ENCODE data around the gene USP47.

Gene USP47, protein sequence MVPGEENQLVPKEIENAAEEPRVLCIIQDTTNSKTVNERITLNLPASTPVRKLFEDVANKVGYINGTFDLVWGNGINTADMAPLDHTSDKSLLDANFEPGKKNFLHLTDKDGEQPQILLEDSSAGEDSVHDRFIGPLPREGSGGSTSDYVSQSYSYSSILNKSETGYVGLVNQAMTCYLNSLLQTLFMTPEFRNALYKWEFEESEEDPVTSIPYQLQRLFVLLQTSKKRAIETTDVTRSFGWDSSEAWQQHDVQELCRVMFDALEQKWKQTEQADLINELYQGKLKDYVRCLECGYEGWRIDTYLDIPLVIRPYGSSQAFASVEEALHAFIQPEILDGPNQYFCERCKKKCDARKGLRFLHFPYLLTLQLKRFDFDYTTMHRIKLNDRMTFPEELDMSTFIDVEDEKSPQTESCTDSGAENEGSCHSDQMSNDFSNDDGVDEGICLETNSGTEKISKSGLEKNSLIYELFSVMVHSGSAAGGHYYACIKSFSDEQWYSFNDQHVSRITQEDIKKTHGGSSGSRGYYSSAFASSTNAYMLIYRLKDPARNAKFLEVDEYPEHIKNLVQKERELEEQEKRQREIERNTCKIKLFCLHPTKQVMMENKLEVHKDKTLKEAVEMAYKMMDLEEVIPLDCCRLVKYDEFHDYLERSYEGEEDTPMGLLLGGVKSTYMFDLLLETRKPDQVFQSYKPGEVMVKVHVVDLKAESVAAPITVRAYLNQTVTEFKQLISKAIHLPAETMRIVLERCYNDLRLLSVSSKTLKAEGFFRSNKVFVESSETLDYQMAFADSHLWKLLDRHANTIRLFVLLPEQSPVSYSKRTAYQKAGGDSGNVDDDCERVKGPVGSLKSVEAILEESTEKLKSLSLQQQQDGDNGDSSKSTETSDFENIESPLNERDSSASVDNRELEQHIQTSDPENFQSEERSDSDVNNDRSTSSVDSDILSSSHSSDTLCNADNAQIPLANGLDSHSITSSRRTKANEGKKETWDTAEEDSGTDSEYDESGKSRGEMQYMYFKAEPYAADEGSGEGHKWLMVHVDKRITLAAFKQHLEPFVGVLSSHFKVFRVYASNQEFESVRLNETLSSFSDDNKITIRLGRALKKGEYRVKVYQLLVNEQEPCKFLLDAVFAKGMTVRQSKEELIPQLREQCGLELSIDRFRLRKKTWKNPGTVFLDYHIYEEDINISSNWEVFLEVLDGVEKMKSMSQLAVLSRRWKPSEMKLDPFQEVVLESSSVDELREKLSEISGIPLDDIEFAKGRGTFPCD (N-terminal part only)

DNA sequence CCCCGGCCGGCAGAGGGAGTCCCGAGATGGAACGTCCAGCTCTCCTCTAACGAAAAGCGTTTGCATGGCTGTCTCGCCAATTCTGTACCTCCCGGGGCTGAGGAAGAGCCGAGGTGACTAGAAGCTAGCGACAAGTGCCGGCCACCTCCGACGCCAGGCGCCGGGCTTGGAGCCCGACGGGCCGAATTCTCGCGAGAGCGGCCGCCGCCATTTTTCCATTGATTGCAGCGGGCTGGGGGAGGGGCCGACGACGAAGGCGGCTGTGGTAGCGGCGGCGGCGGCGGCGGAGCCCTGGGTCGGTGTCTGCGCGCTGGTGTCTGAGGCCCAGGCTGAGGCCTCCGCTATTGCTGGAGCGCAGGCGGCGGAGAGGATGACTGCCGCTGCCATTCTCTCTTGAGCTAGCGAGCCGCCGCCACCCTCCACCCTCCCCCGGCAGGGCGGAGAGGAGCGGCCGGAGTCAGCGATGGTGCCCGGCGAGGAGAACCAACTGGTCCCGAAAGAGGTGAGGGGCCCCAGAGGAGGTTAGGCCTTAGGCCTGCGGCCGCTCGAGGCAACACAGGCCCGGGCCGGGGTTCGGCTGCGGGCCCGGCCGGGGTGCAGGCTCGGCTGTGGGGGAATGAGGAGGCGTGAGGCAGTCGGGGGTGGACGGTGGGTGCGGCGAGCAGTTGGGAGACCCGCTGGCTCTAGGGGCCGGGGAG lies at the start of gene USP47:
Gene USP47 (plus strand): TSS at position 250 of the 698 bp plus-strand sequence. CDS start 214 bp downstream, at position 464.
- DNase-seq (ENCODE audit: low read depth in 2 of 2, low spot score in 1 of 2): peak; percentile 92

DNA sequence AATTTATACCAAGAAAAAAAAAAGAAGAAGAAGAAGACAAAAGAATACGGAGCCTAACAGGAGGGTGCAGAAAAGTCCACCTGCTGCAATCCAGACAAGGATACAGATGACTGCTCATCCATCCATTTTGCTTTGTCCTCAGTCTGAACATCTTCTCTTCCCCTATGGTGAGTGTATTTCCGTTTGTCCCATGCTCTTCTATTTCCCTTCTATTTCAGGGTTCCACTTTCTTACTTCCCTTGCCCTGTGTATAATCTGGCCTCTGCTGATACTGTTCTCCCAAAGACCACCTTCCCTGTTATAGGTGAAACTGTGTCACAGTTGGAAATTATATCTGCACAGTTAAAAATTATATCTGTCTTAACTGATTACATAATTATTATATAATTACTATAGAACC lies 48.7 kb upstream of the USP47 start:
- no peak for DNase-seq (ENCODE audit: low read depth in 2 of 2, low spot score in 1 of 2)

DNA sequence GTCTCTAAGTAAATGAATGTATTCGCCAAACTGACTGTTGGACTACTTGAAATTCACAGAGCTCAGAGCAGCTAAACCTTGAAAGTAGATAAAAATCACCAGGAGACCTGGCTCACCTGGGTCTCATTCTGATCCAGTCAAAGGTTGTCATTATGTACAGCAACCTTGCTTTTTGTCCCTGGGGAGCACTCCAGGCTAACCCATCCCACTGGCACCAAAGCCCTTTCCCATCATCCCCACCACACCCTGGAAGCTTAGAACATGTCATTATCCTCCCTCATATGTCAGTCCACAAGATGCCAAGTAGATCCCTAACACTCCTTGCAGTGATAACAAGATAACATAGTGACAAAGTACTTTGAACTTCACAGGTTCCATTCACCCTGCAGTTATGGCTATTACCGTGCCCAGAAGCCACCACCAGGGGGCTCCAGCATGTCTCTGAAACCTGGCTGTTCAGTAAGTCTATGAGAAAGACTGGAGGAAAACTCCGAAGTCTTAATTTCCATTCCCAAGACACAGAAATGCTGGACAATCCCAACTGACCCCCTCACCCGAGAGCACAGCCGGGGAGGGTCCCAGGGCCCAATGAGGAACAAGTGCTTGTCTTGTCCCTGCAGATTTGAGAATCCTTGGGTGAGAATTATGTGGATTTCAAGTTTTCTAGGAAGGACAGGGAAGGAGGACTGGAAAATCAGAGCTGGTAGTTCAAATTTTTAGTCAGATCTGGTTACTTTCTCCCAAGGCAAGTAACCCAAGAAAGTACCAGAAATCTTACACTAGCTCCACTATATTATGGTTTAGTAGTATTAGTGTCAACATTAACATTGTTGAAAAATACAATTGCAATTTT lies 43.0 kb upstream of the USP47 start:
- DNase-seq (ENCODE audit: low read depth in 2 of 2, low spot score in 1 of 2): peak; percentile 55 to 72

DNA sequence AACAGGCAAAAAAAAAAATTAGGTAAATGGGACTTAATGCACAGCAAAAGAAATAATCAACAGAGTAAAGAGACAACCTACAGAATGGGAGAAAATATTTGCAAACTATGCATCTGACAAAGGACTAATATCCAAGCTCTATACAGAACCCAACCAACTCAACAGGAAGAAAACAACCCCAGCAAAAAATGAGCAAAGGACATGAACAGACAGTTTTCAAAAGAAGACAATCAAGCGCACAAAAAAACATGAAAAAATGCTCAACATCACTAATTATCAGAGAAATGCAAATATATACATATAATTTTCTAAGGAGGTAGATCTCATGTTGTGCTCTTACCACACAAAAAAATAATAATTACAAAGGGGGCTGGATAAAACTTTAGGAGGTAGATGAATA lies 36.5 kb upstream of the USP47 start:
- no peak for DNase-seq (ENCODE audit: low read depth in 2 of 2, low spot score in 1 of 2)

DNA sequence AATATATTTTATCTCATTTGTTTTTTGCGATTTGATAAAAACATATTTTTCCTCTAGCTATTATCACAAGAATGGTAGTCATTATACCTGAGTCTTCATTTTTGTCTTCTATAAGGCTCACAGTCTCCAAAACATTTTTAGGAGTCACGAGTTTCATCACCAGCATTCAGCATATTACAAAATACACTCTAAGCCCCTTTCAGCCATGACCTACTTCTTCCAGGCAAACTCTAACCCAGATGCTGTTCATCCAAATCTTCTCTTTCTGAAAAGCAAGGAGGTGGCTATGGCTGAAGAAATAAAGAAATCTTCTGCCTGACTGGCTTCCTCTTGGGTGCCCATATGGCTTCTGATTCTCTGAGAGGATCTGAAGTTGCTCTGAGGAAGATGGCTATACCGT lies 35.7 kb upstream of the USP47 start:
- no peak for DNase-seq (ENCODE audit: low read depth in 2 of 2, low spot score in 1 of 2)

DNA sequence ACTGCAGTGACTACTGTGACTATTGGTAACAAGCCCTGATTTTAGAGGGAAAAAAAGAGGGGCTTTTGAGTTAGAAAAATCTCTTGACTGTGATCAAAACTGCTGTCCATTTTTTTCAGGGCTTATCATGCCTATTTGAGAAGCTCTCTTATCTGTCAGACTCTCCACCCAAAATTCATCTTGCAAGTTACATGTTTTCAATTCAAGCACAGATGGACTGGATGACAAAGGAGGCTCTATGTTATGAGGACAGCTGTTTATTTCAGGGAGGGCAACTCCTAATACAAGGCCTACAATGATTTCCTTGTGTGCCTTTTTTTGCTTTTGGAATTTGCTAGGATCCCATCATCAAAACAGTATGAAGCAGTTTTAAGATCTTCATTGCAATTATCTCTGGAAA lies 35.2 kb upstream of the USP47 start:
- DNase-seq (ENCODE audit: low read depth in 2 of 2, low spot score in 1 of 2): no peak

DNA sequence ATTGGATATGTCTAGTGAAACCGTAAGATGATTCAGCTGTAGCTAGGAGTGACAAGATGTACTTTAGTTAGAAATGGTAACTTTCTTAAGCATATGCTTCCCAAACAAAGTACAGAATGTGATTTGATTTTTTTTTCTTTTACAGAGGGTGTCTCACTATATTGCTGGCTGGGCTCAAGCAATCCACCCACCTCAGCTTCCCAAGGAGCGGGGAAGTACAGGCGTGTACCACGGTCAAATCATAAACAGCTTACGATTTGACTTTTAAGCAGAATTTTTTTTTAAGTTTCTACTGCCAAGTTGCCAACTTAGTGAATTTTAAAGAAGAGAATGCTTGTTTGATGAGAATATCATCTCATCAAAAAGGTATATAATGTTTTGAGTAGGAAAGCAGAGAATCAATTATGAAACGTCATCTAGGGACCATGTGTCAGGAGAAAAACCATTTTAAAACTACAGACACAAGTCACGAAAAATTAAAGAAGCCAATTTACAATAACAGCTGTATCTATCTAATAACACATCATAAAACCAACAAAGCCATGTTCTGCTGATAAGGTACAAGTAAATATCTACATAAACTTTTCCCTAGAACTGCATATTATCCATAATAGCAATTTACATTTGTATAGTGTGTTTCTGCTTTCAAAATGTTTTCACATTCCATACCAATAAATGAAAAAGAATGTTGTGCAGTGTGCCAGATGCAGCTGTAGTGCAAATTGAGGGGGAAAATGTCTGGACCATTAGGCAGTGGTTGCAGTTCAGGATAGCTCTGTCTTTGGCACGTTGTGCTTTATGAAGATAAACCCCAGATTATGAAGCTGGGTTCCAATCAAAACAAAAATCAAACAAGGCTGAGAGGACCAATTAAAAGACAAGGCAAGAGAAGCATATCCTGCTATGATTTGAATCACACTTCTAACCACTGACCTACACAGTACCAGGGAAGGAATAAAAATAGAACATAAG lies 33.7 kb upstream of the USP47 start:
- no peak for DNase-seq (ENCODE audit: low read depth in 2 of 2, low spot score in 1 of 2)

DNA sequence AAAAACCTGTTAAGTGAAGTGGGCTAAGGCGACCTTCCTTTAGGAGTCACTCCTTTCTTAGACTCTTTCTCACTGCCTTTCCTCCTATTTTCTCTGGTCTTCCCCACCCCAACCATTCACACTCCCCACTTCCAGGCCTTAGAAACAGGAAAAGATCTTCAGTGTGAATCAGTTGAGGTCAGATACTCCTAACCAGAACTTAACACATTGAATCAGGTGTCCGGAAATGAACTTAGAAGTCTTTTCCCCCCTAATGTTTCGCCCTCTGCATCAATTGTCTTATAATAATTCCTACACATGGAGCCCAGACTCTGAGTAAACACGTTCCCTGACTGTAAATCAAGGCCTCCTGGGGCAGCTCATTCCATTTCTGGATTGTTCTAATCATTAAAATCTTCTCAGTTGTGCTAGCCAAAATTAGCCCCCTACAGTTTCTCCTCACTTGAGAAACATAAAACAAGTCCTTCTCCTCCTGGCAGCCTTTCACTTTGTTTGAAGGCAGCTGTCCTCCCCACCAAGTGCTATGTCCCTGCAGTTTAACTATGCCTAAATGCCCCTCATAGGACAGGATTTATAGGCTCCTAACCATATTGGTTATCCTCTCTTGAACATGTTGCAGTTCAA lies 32.7 kb upstream of the USP47 start:
- no peak for DNase-seq (ENCODE audit: low read depth in 2 of 2, low spot score in 1 of 2)

DNA sequence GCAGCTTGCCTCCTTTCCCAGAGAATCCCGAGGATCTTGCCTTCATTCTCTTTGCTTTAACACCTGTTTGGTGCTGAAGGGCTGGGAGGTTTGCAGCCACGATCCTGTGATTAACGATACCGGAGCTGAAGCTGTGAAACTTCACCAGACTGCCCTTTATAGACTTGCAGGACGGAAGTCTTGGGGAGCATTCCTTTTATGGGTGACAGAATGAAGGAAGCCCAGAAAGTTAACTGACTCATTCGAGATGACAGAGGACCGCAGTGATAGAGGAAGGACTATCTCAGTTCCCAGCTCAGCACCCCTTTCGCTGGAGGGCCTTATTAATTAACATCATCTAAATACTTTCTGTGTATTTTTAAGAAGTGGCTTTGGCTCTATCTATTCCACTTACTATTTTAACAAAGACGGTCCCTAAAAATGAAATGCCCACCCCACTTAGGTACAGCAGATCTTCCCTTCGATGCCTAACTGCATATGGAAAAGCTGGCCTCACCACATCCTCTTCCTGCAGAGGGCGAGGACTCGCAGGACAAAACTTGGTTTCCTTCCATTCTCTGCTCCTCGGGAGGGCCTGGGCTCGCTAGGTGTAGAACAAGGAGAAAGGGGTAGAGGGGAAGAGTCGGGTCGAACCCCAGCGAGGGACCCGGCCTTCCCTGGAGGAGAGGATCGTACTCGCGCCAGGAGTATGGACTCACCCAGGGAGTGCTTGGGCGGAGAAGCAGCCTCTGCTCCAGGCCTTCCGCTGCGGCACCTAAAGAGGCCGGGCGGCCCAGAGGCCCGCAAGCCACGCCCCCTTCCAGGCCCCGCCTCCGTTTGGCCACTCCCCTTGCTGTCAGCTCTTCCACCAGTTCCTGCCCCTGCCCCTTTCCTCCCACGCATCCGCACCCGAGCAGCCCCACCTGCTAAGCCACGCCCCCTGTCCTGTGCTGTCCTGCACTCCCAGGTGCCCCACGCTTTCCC lies 30.7 kb upstream of the USP47 start:
- no peak for DNase-seq (ENCODE audit: low read depth in 2 of 2, low spot score in 1 of 2)

DNA sequence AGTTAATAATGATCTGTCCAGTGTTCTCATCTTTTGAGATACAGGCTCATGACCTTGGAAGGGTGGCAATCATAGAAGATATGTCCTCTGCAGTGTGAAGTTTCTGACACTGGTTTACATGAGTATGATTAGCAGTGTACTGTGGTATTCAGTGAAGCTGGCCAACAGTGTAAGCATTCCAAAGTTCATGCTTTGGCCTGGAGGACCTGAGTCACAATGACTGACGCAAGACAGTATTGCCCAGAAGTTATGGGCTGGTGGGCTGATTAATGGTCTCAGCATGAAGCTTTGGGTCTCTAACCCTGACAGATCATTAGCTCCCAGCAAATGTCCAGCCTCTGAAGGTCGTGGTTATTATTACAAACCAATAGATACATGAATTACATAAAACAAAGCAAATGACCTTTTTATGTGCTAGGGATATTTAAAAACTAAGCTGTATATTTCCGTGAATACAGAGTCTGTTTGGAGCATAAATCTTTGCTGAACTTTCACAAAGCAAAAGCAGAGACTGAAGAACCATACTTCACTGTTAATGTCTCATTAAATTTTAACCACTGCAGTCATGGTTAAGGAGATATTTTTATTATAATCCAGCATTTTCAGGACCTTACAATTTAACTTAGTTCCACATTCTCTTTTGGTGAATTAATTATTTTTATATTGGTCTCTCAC lies 28.3 kb upstream of the USP47 start:
- no peak for DNase-seq (ENCODE audit: low read depth in 2 of 2, low spot score in 1 of 2)

DNA sequence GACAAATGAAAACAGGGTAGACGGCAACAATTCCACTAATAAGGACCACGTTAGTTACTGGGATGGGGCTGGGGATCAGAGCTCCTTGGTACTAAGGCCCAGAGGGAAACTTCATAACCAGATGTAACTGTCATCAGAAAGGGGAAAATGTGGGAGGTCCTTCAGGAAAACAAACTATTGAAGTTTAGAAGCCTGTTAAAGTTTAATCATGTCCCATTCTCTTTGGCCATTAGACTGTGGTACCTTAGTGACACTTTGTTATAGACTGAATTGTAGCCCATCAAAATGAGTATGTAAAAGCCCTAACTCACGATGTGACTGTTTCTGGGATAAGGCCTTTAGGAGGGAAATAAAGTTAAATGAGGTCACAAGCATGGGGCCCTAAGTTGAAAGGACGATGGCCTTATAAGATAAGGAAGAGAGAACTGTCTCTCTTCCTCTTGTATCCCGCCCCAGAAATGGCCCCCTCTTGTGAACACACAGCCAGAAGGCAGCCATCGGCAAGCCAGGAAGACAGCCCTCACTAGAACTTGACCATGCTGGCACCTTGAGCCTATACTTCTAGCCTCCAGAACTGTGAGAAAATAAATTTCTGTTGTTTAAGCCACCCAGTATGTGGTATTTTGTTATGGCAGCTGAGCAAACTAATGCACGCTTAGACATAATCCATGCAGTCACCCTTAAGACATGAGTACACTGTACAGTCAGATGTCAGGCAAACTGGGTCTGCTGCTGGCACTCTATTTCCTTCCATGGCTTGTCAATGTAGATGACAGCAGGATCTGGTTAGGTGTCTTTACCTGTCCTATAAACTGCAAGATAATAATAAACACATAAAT lies 26.9 kb upstream of the USP47 start:
- DNase-seq (ENCODE audit: low read depth in 2 of 2, low spot score in 1 of 2): no peak

DNA sequence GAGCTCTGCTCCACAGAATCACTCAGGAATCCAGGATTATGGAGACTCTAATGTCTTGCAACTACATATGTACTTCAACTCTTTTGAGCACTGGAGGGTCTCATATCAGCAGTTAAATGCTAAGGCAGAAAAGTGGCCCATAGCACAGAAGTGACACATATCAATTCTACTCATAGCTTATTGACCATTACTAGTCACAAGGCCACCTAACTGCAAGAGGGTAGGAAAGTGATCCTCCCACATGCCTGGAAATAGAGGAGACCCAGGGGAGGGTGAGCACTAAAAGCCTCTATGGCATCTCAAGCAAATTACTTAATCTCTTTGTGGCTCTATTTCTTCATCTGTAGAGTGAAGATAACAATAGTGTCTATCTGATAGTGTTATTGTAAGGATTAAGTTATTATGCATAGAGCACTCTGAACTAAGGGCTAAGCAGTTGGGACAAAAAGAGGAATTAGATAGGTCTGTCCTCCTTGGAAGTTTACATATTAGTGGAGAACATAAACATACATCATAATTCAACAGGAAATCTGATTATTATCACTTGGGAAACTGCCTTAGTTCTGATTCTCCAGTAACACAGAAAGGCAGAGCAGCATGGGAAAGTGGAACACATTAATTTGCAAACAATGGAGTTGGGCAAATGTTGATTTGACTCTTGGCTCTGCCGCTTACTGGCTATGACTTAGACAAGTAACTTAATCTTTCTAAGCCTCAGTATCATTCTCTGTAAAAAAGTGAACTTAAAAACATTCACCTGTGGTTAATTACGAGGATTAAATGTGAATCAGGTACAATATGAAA lies 25.1 kb upstream of the USP47 start:
- DNase-seq (ENCODE audit: low read depth in 2 of 2, low spot score in 1 of 2): no peak

DNA sequence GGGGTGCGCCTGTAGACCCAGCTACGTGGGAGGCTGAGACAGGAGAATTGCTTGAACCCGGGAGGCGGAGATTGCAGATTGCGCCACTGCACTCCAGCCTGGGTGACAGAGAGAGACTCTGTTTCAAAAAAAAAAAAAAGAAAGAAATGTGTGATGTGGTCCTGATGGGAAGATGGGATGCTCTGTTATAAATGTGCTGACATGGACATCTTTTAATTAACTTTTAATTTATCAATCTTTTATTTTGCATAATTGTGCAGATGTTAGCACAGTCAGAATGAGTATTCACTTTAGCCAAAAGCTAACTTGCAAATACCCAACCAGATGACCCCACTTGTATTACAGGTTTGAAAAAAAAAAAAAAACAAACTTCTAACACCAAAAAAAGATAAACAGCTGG lies 23.8 kb upstream of the USP47 start:
- DNase-seq (ENCODE audit: low read depth in 2 of 2, low spot score in 1 of 2): no peak

DNA sequence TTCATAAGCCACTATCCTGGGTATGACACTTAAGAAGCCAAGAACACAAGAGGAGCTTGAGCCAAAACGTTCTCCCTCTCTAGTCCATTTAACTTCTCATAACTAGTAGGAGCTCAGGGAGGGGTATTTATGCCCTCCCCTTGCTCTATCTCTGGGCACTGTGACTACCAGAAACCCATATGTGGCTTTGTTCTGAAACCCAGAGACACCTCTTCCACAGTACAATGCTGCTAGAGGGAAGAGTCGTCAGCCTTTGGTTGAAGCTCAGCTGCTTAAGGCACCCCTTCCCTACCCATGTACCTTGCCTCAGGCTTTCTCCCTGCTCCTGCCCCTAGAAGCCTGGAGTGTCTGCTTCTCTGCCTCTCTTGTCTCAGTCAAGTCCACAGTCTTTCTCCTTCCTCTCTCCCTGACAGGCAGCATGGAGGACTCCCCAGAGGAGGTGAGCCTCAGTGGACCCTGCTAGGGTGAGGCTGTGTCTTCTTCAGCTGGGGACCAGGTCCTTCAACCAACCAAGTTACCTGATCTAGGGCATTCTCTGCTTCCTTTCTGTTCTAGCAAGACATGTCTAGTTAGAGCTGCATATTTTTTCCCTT lies 23.1 kb upstream of the USP47 start:
- DNase-seq (ENCODE audit: low read depth in 2 of 2, low spot score in 1 of 2): no peak
